Mesodermal cell (in vitro differentiated cells): ENCODE data around the gene RFTN1.

ENCODE experiments used
- H3K27ac ChIP-seq: 2 replicates; pipeline ENCODE4 v1.7.0; 2013; ENCODE audit warnings: mild to moderate bottlenecking, low read depth, low read length, moderate library complexity; ENCODE audit not compliant: severe bottlenecking
- H3K36me3 ChIP-seq: 2 replicates; pipeline ENCODE4 v1.7.1; 2013; ENCODE audit warnings: mild to moderate bottlenecking, low read length, moderate library complexity; ENCODE audit not compliant: control insufficient read depth, insufficient read depth
- H3K4me1 ChIP-seq: one replicate; pipeline ENCODE4 v1.7.1; 2013; ENCODE audit warnings: mild to moderate bottlenecking, low read length; ENCODE audit not compliant: insufficient read depth, control insufficient read depth, poor library complexity, severe bottlenecking
- H3K4me3 ChIP-seq: 2 replicates; pipeline ENCODE4 v1.7.0; 2013; ENCODE audit warnings: low read length, control low read depth, mild to moderate bottlenecking; ENCODE audit not compliant: insufficient read depth, poor library complexity, severe bottlenecking; ENCODE audit errors: extremely low read depth
- H3K9me3 ChIP-seq: 2 replicates; pipeline ENCODE4 v1.7.1; 2013; ENCODE audit warnings: mild to moderate bottlenecking, low read length, moderate library complexity; ENCODE audit not compliant: control insufficient read depth
- WGBS, 2 experiments: methylation state at CpG; one replicate each; pipeline ENCODE4 v1.1.5; 2013; ENCODE audit warnings: missing lambda C conversion rate in 2 of 2; ENCODE audit not compliant: insufficient coverage in 2 of 2; 5-methylcytosine and 5-hydroxymethylcytosine counted together

The RFTN1 gene

GRCh38 chr3:16464511-16465148, 48.9 kb downstream of the RFTN1 start:
- Histone ChIP-seq H3K4me3 (no peak overlapping the region), H3K4me1 (peaks cover 17% of the 10 kb centered on the region), H3K36me3 (peaks cover 3% of the 10 kb centered on the region), H3K9me3 (no peaks in the 10 kb centered on the region), H3K27ac (no peak overlapping the region)
- WGBS, 2 experiments = 94 to 96% methylated on average over 3 of the region's 3 CpGs

DNA sequence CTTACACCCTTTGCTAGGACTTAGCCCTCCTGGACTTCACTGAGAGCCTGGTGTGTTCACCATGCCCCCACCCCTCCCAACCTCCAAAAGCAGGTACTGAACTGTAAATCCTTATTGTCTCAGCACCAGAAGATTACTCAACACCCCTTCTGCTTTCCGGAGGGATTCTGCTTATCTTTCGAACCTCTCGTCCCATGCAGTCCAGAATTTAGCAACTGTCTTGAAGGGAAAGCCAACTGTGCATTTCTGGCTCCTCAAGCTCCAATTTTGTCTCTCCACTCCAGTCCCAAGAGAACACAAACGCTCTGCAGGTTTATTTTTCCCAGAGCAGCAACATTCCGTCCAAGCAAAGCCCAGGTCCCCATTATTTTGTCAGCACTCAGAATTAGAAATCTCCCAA, 49.6 kb downstream of the RFTN1 start:
- H3K27ac ChIP-seq = no peak overlapping the region
- H3K4me3 ChIP-seq = no peak overlapping the region
- 81 to 95% methylated on average over 5 of the region's 5 CpGs for WGBS, 2 experiments

DNA sequence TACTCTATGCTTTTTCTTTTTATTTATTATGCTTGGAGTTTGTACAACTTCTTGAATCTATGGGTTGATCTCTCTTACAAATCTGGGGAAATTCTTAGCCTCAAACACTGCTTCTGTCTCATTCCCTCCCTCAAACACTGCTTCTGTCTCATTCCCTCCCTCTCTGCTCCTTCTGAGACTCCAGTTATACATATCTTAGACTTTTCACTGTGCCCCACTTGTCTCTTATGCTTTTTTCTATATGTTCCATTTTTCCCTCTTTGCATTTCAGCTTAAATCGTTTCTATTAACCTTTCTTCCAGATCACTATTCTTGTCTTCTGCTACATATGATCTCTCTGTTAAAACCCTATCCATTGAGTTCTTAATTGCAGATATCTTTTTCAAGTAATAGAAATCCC, 50.4 kb downstream of the RFTN1 start:
- Histone ChIP-seq H3K4me3 (no peak overlapping the region), H3K27ac (no peak overlapping the region), H3K4me1 (peaks cover 10% of the 10 kb centered on the region), H3K36me3 (peaks cover under 1% of the 10 kb centered on the region), H3K9me3 (no peaks in the 10 kb centered on the region)
- 100% methylated on average over 1 of the region's 1 CpG for WGBS, 2 experiments

More for the DNA sequence above, 49.6 kb downstream of the RFTN1 start:
- Histone ChIP-seq H3K4me1 (peaks cover 16% of the 10 kb centered on the region), H3K9me3 (no peaks in the 10 kb centered on the region), H3K36me3 (no peaks in the 10 kb centered on the region)

- H3K4me1 ChIP-seq = peaks cover 5% of the 10 kb centered on the region
These were observed 50.8 kb downstream of the RFTN1 start for GRCh38 chr3:16462679-16463078.

GRCh38 chr3:16461463-16462245, 51.8 kb downstream of the RFTN1 start:
- H3K4me3 ChIP-seq = no peak overlapping the region
- 85 to 100% methylated on average over 2 to 3 of the region's 3 CpGs for WGBS, 2 experiments
- no peaks in the 10 kb centered on the region for H3K4me1 ChIP-seq
- peaks cover 6% of the 10 kb centered on the region for H3K36me3 ChIP-seq
- H3K27ac ChIP-seq = no peak overlapping the region
- H3K9me3 ChIP-seq = no peaks in the 10 kb centered on the region

More at GRCh38 chr3:16462679-16463078, 50.8 kb downstream of the RFTN1 start:
- Histone ChIP-seq H3K9me3 (no peaks in the 10 kb centered on the region), H3K4me3 (no peak overlapping the region), H3K27ac (no peak overlapping the region), H3K36me3 (peaks cover 4% of the 10 kb centered on the region)
- WGBS, 2 experiments = 89% methylated on average over 5 of the region's 5 CpGs; no CpG with 5 or more reads in 1 of the 2 experiments

GRCh38 chr3:16460886-16461285, 52.6 kb downstream of the RFTN1 start:
- H3K9me3 ChIP-seq = no peaks in the 10 kb centered on the region
- H3K27ac ChIP-seq = no peak overlapping the region
- peaks cover 6% of the 10 kb centered on the region for H3K36me3 ChIP-seq
- H3K4me1 ChIP-seq = no peaks in the 10 kb centered on the region
- 95 to 100% methylated on average over 2 to 4 of the region's 4 CpGs for WGBS, 2 experiments
- no peak overlapping the region for H3K4me3 ChIP-seq

DNA sequence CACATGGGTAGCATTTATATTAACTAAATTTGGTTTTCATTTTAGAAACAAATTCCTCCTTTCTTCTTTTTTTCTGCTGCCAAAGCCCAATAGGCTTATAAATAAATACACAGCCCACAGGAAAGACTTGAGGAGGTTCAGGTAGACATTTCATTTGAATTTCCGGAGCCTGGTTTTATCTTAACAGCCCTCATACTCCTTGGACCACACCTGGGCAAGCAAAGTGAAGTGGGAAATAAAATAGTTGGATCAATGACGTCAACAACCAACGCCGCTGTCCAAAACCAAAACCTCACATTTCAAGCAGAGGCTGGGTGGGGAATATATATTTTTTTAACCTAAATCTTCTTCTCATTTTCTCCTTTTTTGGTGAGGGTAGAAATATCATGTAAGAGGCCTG, 53.2 kb downstream of the RFTN1 start:
- no CpG with 5 or more reads among the region's 4 CpGs for WGBS, 2 experiments
- H3K27ac ChIP-seq = no peak overlapping the region
- H3K36me3 ChIP-seq = peaks cover 6% of the 10 kb centered on the region
- H3K9me3 ChIP-seq = no peaks in the 10 kb centered on the region
- H3K4me1 ChIP-seq = no peaks in the 10 kb centered on the region
- no peak overlapping the region for H3K4me3 ChIP-seq

GRCh38 chr3:16456784-16457415, 56.6 kb downstream of the RFTN1 start:
- Histone ChIP-seq H3K27ac (peak overlapping the region; percentile 39), H3K36me3 (peaks cover 6% of the 10 kb centered on the region), H3K4me3 (no peak overlapping the region), H3K4me1 (no peaks in the 10 kb centered on the region), H3K9me3 (no peaks in the 10 kb centered on the region)
- 92 to 100% methylated on average over 3 of the region's 3 CpGs for WGBS, 2 experiments

DNA sequence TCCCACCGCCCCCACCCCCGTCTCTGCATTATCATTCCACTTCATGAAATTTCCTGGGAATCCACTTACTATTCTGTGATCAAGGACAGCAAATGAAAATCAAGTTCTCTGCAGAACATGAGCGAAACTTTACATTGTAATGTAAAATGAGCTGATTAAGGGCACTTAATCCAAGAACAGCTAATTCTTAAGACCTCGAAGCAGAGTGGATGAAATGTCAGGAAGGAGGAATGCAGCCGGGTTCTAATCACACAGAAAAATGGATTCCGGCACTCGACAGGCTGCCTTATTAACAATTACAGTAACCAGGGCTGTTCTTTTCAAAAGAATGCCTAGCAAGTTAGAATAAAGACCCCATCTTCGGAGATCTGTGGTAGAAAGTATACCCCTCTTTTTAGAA, 57.5 kb downstream of the RFTN1 start:
- WGBS, 2 experiments = 81 to 90% methylated on average over 2 to 3 of the region's 8 CpGs
- Histone ChIP-seq H3K4me1 (no peaks in the 10 kb centered on the region), H3K4me3 (no peak overlapping the region), H3K9me3 (no peaks in the 10 kb centered on the region), H3K36me3 (peaks cover 6% of the 10 kb centered on the region), H3K27ac (no peak overlapping the region)

- no peak overlapping the region for H3K27ac ChIP-seq
These were observed 58.5 kb downstream of the RFTN1 start for GRCh38 chr3:16455001-16455400.

More at GRCh38 chr3:16455001-16455400, 58.5 kb downstream of the RFTN1 start:
- Histone ChIP-seq H3K4me1 (no peaks in the 10 kb centered on the region), H3K4me3 (no peak overlapping the region), H3K9me3 (no peaks in the 10 kb centered on the region), H3K36me3 (peaks cover 6% of the 10 kb centered on the region)
- WGBS, 2 experiments = 76 to 100% methylated on average over 3 to 6 of the region's 7 CpGs
